ENCODE measurements around the gene HPGDS. TPM values are rescaled to one million over a fixed set of nuclear protein-coding genes. Genes with fewer than 3 reads are reported as not detected.

The HPGDS gene
- total RNA-seq, 1 experiment from 2014 or later: not detected

DNA sequence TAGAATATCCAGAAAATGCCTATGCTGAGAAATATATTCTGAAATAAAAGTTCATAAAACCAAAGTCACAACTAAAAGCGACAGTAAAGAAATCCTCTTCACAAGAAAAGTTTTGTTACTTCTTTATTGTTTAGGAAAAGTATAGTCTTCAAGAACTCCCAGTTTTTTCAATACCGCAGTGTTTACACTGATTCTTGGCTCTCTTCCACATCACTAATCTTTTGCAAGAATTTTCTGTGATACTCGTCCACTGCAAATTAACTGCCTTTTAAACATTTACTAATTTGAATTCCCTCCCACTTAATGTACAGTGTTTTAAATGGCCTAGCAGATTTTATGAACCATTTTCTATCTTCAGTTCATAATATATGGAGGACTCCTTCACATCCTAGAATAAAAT is 65.1 kb downstream of the HPGDS start:
- CTCF ChIA-PET: no interaction called here
- ATAC-seq: no peak
- POLR2A ChIA-PET: no interaction called here

GRCh38 chr4:94276204-94276603 is 66.4 kb downstream of the HPGDS start:
- CTCF ChIA-PET: no interaction called here
- Mint-ChIP-seq H3K9me3 (no peaks in the 10 kb centered on the region), H3K27me3 (ENCODE audit: low read depth) (no peaks in the 10 kb centered on the region), H3K4me3 (no peak overlapping the region), H3K4me1 (no peaks in the 10 kb centered on the region), H3K27ac (no peak overlapping the region), H3K36me3 (peaks cover 52% of the 10 kb centered on the region)
- DNase-seq (ENCODE audit: low spot score) (no peak), ATAC-seq (no peak)
- TF ChIP-seq E2F4 (CRISPR knock-in tag; IDR thresholded peaks at IDR 0.05; ENCODE audit: borderline replicate concordance, low read depth): no peak
- TF ChIP-seq RORB (CRISPR knock-in tag; IDR thresholded peaks at IDR 0.05): no peak
- TF ChIP-seq, protein P1, sequence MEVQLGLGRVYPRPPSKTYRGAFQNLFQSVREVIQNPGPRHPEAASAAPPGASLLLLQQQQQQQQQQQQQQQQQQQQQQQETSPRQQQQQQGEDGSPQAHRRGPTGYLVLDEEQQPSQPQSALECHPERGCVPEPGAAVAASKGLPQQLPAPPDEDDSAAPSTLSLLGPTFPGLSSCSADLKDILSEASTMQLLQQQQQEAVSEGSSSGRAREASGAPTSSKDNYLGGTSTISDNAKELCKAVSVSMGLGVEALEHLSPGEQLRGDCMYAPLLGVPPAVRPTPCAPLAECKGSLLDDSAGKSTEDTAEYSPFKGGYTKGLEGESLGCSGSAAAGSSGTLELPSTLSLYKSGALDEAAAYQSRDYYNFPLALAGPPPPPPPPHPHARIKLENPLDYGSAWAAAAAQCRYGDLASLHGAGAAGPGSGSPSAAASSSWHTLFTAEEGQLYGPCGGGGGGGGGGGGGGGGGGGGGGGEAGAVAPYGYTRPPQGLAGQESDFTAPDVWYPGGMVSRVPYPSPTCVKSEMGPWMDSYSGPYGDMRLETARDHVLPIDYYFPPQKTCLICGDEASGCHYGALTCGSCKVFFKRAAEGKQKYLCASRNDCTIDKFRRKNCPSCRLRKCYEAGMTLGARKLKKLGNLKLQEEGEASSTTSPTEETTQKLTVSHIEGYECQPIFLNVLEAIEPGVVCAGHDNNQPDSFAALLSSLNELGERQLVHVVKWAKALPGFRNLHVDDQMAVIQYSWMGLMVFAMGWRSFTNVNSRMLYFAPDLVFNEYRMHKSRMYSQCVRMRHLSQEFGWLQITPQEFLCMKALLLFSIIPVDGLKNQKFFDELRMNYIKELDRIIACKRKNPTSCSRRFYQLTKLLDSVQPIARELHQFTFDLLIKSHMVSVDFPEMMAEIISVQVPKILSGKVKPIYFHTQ (CRISPR knock-in tag; IDR thresholded peaks at IDR 0.05): no peak
- TF ChIP-seq ATF1 (CRISPR knock-in tag; IDR thresholded peaks at IDR 0.05): no peak
- TF ChIP-seq ZNF532 (CRISPR knock-in tag; IDR thresholded peaks at IDR 0.05; ENCODE audit: borderline replicate concordance): no peak
- TF ChIP-seq NFE2L1 (CRISPR knock-in tag; IDR thresholded peaks at IDR 0.05): no peak
- TF ChIP-seq ELF4 (CRISPR knock-in tag; IDR thresholded peaks at IDR 0.05; ENCODE audit: low read depth): no peak
- TF ChIP-seq TCF7 (CRISPR knock-in tag; IDR thresholded peaks at IDR 0.05; ENCODE audit: low read depth): no peak
- no peak for TF ChIP-seq ARID4B (CRISPR knock-in tag; IDR thresholded peaks at IDR 0.05; ENCODE audit: borderline replicate concordance)
- no peak for TF ChIP-seq SOX15 (CRISPR knock-in tag; IDR thresholded peaks at IDR 0.05)
- no peak for TF ChIP-seq CTCF (IDR thresholded peaks at IDR 0.05)
- TF ChIP-seq EMX1 (CRISPR knock-in tag; IDR thresholded peaks at IDR 0.05): no peak
- TF ChIP-seq SMAD4 (CRISPR knock-in tag; IDR thresholded peaks at IDR 0.05): no peak
- no peak for TF ChIP-seq ZNF232 (CRISPR knock-in tag; IDR thresholded peaks at IDR 0.05)
- TF ChIP-seq, protein P2, sequence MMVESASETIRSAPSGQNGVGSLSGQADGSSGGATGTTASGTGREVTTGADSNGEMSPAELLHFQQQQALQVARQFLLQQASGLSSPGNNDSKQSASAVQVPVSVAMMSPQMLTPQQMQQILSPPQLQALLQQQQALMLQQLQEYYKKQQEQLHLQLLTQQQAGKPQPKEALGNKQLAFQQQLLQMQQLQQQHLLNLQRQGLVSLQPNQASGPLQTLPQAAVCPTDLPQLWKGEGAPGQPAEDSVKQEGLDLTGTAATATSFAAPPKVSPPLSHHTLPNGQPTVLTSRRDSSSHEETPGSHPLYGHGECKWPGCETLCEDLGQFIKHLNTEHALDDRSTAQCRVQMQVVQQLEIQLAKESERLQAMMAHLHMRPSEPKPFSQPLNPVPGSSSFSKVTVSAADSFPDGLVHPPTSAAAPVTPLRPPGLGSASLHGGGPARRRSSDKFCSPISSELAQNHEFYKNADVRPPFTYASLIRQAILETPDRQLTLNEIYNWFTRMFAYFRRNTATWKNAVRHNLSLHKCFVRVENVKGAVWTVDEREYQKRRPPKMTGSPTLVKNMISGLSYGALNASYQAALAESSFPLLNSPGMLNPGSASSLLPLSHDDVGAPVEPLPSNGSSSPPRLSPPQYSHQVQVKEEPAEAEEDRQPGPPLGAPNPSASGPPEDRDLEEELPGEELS (CRISPR knock-in tag; IDR thresholded peaks at IDR 0.05): no peak
- TF ChIP-seq NFATC4 (CRISPR knock-in tag; IDR thresholded peaks at IDR 0.05): no peak
- TF ChIP-seq, protein P3, sequence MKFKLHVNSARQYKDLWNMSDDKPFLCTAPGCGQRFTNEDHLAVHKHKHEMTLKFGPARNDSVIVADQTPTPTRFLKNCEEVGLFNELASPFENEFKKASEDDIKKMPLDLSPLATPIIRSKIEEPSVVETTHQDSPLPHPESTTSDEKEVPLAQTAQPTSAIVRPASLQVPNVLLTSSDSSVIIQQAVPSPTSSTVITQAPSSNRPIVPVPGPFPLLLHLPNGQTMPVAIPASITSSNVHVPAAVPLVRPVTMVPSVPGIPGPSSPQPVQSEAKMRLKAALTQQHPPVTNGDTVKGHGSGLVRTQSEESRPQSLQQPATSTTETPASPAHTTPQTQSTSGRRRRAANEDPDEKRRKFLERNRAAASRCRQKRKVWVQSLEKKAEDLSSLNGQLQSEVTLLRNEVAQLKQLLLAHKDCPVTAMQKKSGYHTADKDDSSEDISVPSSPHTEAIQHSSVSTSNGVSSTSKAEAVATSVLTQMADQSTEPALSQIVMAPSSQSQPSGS (CRISPR knock-in tag; IDR thresholded peaks at IDR 0.05; ENCODE audit: borderline replicate concordance, low read depth): no peak
- POLR2A ChIA-PET: no interaction called here

More for the DNA sequence above, 65.1 kb downstream of the HPGDS start:
- Mint-ChIP-seq H3K4me1 (no peaks in the 10 kb centered on the region), H3K36me3 (peaks cover 59% of the 10 kb centered on the region), H3K4me3 (no peak overlapping the region), H3K27me3 (ENCODE audit: low read depth) (no peaks in the 10 kb centered on the region), H3K9me3 (no peaks in the 10 kb centered on the region), H3K27ac (no peak overlapping the region)
- DNase-seq (ENCODE audit: low spot score): no peak
- TF ChIP-seq MYBL2 (CRISPR knock-in tag; IDR thresholded peaks at IDR 0.05): no peak
